Thyroid gland (tissue), 4 donors: Measurements from ENCODE around the gene ADAMTS17. TPM values are rescaled to one million over a fixed set of nuclear protein-coding genes. Genes with fewer than 3 reads are reported as not detected.
A peak's percentile ranks its signal among the peaks of the same experiment; 100 is the strongest.
"Not testable (repeated sequence)": the region's sequence is repeated elsewhere in the genome, so short reads cannot be mapped to it uniquely, and the experiment has no call there.

Source experiments
- DNase-seq, 2 donors: peaks; one replicate each; pipeline ENCODE4 v3.0.0-alpha.2; 2019
- H3K27ac ChIP-seq, 3 donors: fragments of 200-600 bp; sonication (generic); 1 replicate in 2 of 3; 2 replicates in 1 of 3; pipeline ENCODE4 v1.5.1; 2016 to 2019; ENCODE audit warnings: mild to moderate bottlenecking in 1 of 3, moderate library complexity in 1 of 3
- H3K27me3 ChIP-seq: fragments of 200-600 bp; sonication (generic); one replicate; pipeline ENCODE4 v1.5.1; 2019
- H3K36me3 ChIP-seq, 2 donors: fragments of 200-600 bp; sonication (generic); one replicate each; pipeline ENCODE4 v1.5.1; 2016 to 2019
- H3K4me1 ChIP-seq, 2 donors: fragments of 200-600 bp; sonication (generic); one replicate each; pipeline ENCODE4 v1.5.1; 2017 to 2019
- H3K4me3 ChIP-seq, 3 donors: fragments of 200-600 bp; sonication (generic); replicated peaks in 1 of 3; 1 replicate in 2 of 3; 2 replicates in 1 of 3; pipeline ENCODE4 v1.5.1; 2016; ENCODE audit warnings: mild to moderate bottlenecking in 1 of 3
- H3K9me3 ChIP-seq: fragments of 200-600 bp; sonication (generic); one replicate; pipeline ENCODE4 v1.5.1; 2017
- POLR2A ChIP-seq, 2 donors: fragments of 450-650 bp; IDR thresholded peaks; one replicate each; pipeline ENCODE4 v1.6.1; 2017; ENCODE audit warnings: antibody characterized with exemption in 2 of 2, mild to moderate bottlenecking in 2 of 2, moderate library complexity in 1 of 2
- WGBS, 2 donors: methylation state at CpG; one replicate each; pipeline ENCODE4 v1.1.5; 2017; 5-methylcytosine and 5-hydroxymethylcytosine counted together
- intact Hi-C: fragments of 100-400 bp; cut with DNase I; formaldehyde crosslinking; loops from one replicate; pipeline ENCODE4 v1.15.1; 2023
- total RNA-seq, 4 donors: library from RNA; depleted of rRNA; stranded (reverse); fragments of >200 nt; gene quantifications; one replicate each; pipeline ENCODE4 v1.2.3, GENCODE V29; 2016
- TF ChIP-seq, protein P1 (sequence below), 6 experiments: fragments of 200-600 bp in 3 of 6; fragments of 450-650 bp in 3 of 6; sonication (generic) in 3 of 6; IDR thresholded peaks; one replicate each; pipeline ENCODE4 v1.5.1; 2016 to 2019; ENCODE audit warnings: antibody characterized with exemption in 6 of 6, mild to moderate bottlenecking in 2 of 6, inconsistent platforms in 1 of 6, moderate library complexity in 1 of 6

The ADAMTS17 gene
- total RNA-seq, 4 donors from 2014 or later: 3.5 to 667 (median 5.3) TPM

DNA sequence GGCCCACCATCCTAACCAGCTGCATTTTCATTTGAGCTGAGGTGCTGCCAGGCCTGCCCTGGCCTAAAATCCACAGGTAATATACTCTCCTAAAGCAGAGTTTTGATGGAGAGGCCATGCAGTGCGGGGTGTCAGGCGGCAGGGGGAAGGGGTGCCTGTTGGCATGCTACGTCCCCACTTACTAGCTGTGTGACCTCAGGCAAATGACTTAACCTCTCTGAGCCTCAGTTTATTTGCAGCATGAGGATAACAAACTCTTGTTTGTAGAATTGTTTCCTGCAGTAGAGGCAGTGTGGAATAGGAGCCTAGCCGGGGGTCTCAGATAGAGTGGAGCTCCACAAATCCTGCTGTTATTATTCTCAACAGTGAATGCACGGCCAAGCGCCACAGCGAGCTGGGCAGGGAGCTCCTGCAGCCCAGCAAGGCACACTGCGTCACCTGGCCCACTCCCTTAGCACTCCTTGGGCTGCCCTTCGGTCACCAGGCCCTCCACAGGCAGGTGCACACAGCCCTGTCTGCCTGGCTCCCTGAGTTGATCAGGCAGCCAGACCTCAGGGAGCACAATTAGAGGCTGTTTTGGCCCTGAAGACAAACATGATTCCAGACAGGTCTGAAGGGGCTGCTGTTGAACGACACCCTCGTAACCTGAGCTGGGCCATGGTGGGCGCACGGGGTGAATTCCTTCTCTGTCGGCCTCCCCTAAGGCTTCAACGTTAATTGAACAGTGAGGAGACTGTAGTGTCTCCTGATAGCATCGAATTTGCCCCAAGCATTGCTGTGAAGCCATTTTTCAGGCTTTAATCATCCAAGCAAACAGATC, 359.7 kb downstream of the ADAMTS17 start:
- no peak overlapping the region for H3K4me3 ChIP-seq
- no peaks in the 10 kb centered on the region for H3K9me3 ChIP-seq
- peaks cover 13 to 22% of the 10 kb centered on the region in 2 donors for H3K4me1 ChIP-seq
- no peaks in the 10 kb centered on the region for H3K36me3 ChIP-seq
- intact Hi-C loops: no loop called here
- WGBS, 2 donors: 86 to 89% methylated on average over 11 of the region's 16 CpGs
- H3K27ac ChIP-seq: peak overlapping the region in 1 of 3 donors; percentile 71
- DNase-seq: no peak
- no peak for TF ChIP-seq POLR2A (IDR thresholded peaks at IDR 0.05)
- no peaks in the 10 kb centered on the region for H3K27me3 ChIP-seq

DNA sequence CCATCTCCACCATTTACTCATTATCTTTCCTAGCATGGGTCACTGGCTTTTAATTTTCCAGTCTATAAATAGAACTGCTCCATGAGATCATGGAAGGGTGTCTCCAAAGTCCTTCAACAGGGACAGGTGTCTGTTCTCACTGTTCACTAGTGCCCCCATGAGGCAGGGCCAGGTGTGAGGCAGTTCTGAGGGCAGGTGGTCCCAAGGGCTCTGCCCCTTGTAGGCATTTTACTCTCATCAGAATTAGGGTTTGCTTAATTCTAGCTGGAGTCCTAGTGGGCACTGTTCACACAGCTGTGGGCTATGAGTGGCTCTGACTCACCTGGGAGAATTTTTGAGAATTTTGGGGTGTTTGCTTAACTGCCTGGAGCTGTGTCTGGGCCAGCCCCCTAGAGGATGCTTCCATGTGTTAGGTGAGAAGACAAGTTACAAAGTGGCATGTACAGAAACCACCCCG, 360.6 kb downstream of the ADAMTS17 start:
- WGBS, 2 donors: 86 to 95% methylated on average over 1 of the region's 1 CpG

DNA sequence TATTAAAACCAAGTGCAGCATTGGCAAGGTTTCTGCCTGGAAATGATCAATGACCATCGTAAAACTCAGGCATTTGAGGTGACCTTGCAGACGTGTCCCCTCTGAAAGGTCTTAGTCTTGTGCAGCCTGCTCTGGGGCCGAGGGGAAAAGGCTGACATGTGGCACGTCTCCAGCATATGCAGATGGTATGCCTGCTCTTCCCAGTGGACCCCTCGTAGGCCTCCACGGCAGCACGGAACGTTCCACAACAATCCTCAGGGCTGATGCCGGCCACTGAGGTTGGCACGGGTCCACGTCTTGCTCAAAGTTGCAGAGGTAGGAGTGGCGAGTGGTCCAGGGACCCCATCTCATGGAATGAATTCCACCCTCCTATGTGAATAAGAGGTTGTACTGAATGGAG, 361.0 kb downstream of the ADAMTS17 start:
- intact Hi-C loops: no loop called here
- Histone ChIP-seq H3K4me3 (no peak overlapping the region), H3K27ac (no peak overlapping the region), H3K27me3 (no peaks in the 10 kb centered on the region), H3K9me3 (no peaks in the 10 kb centered on the region), H3K4me1 (peaks cover 18 to 29% of the 10 kb centered on the region in 2 donors), H3K36me3 (no peaks in the 10 kb centered on the region)
- TF ChIP-seq, protein P1, sequence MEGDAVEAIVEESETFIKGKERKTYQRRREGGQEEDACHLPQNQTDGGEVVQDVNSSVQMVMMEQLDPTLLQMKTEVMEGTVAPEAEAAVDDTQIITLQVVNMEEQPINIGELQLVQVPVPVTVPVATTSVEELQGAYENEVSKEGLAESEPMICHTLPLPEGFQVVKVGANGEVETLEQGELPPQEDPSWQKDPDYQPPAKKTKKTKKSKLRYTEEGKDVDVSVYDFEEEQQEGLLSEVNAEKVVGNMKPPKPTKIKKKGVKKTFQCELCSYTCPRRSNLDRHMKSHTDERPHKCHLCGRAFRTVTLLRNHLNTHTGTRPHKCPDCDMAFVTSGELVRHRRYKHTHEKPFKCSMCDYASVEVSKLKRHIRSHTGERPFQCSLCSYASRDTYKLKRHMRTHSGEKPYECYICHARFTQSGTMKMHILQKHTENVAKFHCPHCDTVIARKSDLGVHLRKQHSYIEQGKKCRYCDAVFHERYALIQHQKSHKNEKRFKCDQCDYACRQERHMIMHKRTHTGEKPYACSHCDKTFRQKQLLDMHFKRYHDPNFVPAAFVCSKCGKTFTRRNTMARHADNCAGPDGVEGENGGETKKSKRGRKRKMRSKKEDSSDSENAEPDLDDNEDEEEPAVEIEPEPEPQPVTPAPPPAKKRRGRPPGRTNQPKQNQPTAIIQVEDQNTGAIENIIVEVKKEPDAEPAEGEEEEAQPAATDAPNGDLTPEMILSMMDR (IDR thresholded peaks at IDR 0.05): no peak
- no peak for TF ChIP-seq POLR2A (IDR thresholded peaks at IDR 0.05)
- no peak for DNase-seq
- WGBS, 2 donors: 73 to 80% methylated on average over 1 to 12 of the region's 12 CpGs

More for the DNA sequence above, 360.6 kb downstream of the ADAMTS17 start:
- TF ChIP-seq, protein P1 (IDR thresholded peaks at IDR 0.05): no peak
- TF ChIP-seq POLR2A (IDR thresholded peaks at IDR 0.05): no peak
- no peaks in the 10 kb centered on the region for H3K9me3 ChIP-seq
- no peak overlapping the region for H3K27ac ChIP-seq
- DNase-seq: no peak
- intact Hi-C loops: no loop called here
- H3K4me3 ChIP-seq: no peak overlapping the region
- peaks cover 18 to 29% of the 10 kb centered on the region in 2 donors for H3K4me1 ChIP-seq
- H3K36me3 ChIP-seq: no peaks in the 10 kb centered on the region
- no peaks in the 10 kb centered on the region for H3K27me3 ChIP-seq

DNA sequence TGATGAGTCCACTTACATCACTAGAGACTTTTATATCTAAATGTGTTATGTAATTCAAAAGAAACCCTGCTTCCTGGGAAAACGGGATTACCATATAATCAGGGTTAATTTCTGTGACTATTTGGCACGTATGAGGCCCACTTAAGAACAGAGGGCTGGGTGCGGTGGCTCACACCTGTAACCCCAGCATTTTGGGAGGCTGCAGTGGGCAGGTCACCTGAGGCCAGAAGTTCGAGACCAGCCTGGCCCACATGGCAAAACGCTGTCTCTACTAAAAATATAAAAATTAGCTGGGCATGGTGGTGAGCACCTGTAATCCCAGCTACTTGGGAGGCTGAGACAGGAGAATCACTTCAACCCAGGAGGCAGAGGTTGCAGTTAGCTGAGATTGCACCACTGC, 361.9 kb downstream of the ADAMTS17 start:
- H3K4me3 ChIP-seq, DNase-seq, H3K27ac ChIP-seq, H3K9me3 ChIP-seq, H3K27me3 ChIP-seq, H3K36me3 ChIP-seq, intact Hi-C loops: not testable (repeated sequence)
- 88 to 100% methylated on average over 5 of the region's 5 CpGs for WGBS, 2 donors
- H3K4me1 ChIP-seq: peaks cover 18 to 29% of the 10 kb centered on the region in 2 donors

- Histone ChIP-seq H3K4me3 (no peak overlapping the region), H3K27ac (no peak overlapping the region), H3K4me1 (peaks cover 18 to 27% of the 10 kb centered on the region in 2 donors), H3K9me3 (no peaks in the 10 kb centered on the region), H3K36me3 (no peaks in the 10 kb centered on the region), H3K27me3 (no peaks in the 10 kb centered on the region)
- no peak for DNase-seq
- TF ChIP-seq, protein P1 (IDR thresholded peaks at IDR 0.05): no peak
- TF ChIP-seq POLR2A (IDR thresholded peaks at IDR 0.05): no peak
- 96 to 97% methylated on average over 15 of the region's 15 CpGs for WGBS, 2 donors
- intact Hi-C loops: no loop called here
These were observed 362.4 kb downstream of the ADAMTS17 start for GRCh38 chr15:99979371-99979770.

DNA sequence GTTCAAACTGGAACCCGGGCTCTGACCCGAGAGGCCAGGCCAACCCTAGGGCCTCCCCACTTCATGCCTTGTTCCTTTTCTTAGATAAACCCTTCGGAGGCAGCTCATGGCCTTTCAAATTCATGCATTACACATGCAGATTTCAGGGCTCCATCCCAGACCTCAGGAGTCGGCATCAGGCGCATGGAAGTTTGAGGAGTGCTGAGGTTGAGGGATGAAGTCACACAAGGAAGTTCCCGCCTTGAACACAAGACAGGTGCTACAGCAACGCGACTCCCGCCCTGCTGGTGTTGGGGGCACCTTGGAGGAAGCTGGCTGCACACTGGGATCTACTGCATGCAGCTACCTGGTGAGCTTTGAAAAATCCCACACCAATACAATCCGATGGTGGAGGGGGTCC, 363.3 kb downstream of the ADAMTS17 start:
- H3K27ac ChIP-seq: no peak overlapping the region
- no peaks in the 10 kb centered on the region for H3K36me3 ChIP-seq
- no peak overlapping the region for H3K4me3 ChIP-seq
- DNase-seq: no peak
- H3K27me3 ChIP-seq: no peaks in the 10 kb centered on the region
- WGBS, 2 donors: 75 to 80% methylated on average over 5 to 10 of the region's 10 CpGs
- TF ChIP-seq POLR2A (IDR thresholded peaks at IDR 0.05): no peak
- TF ChIP-seq, protein P1 (IDR thresholded peaks at IDR 0.05): no peak
- intact Hi-C loops: no loop called here
- no peaks in the 10 kb centered on the region for H3K9me3 ChIP-seq
- peaks cover 12 to 18% of the 10 kb centered on the region in 2 donors for H3K4me1 ChIP-seq
